Pancreas (tissue), 10 donors: Measurements from ENCODE around the gene GABRR1. TPM values are rescaled to one million over a fixed set of nuclear protein-coding genes. Genes with fewer than 3 reads are reported as not detected.

Experiments
- ATAC-seq, 4 donors: fragments of 200-7000 bp; cut with Tn5 transposase; one replicate each; pipeline versions ENCODE4 v1.8.0 to v1.9.1; 2020; ENCODE audit warnings: mild to moderate bottlenecking in 4 of 4, moderate library complexity in 4 of 4
- DNase-seq, 6 donors: peaks; one replicate each; pipeline ENCODE4 v3.0.0-alpha.2; 2020
- FAIRE-seq: peaks from 2 replicates; lab custom pipeline; 2012; peaks lifted over from hg19 to GRCh38; lab: Jason Lieb, UNC
- H3K27ac ChIP-seq, 4 donors: fragments of 200-600 bp; sonication (generic); 1 replicate in 3 of 4; 2 replicates in 1 of 4; pipeline versions ENCODE4 v1.5.0 to v1.8.0; 2020
- H3K27me3 ChIP-seq, 4 donors: fragments of 200-600 bp; one replicate each; pipeline ENCODE4 v1.8.0; 2021
- H3K36me3 ChIP-seq, 3 donors: fragments of 200-600 bp; sonication (generic) in 1 of 3; one replicate each; pipeline versions ENCODE4 v1.5.0 to v1.8.0; 2020 to 2021
- H3K4me1 ChIP-seq, 3 donors: fragments of 200-600 bp; one replicate each; pipeline ENCODE4 v1.8.0; 2021
- H3K4me3 ChIP-seq, 4 donors: fragments of 200-600 bp; sonication (generic) in 2 of 4; one replicate each; pipeline versions ENCODE4 v1.5.0 to v1.8.0; 2020 to 2021
- H3K9me3 ChIP-seq, 4 donors: fragments of 200-600 bp; one replicate each; pipeline ENCODE4 v1.8.0; 2021
- WGBS, 2 donors: extraction: QIAGEN DNeasy Blood & Tissue Kit; methylation state at CpG; one replicate each; pipeline ENCODE4 v1.1.7; 2013; 5-methylcytosine and 5-hydroxymethylcytosine counted together
- intact Hi-C, 3 donors: fragments of 100-400 bp; cut with DNase I; formaldehyde crosslinking; loops; one replicate each; pipeline versions ENCODE4 v1.11.1 to v1.14.2; 2022
- polyA plus RNA-seq, 2 donors: library from polyadenylated mRNA; stranded (reverse); fragments of 200-250 nt; gene quantifications; one replicate each; pipeline ENCODE4 v1.2.3, GENCODE V29; 2013
- total RNA-seq, 6 donors: library from RNA; stranded (reverse); fragmentation: NEBNext Ultra II Directional in 4 of 6; extraction: Animal tissue kit (Norgen Biotek cat#: 25700) in 4 of 6; gene quantifications; one replicate each; pipeline versions ENCODE4 v1.2.1 to v1.2.4, GENCODE V29; 2021 to 2023
- TF ChIP-seq, protein P1 (sequence below), 4 donors: fragments of 200-600 bp; sonication (generic) in 3 of 4; IDR thresholded peaks; one replicate each; pipeline versions ENCODE4 v1.5.0 to v1.8.0; 2021; ENCODE audit warnings: antibody characterized with exemption in 4 of 4
- donor health status: healthy with polysubstance abuse.
- donor health status: DM: no; HTN: no; CAD: no; lungs with moderate emphysema.
- donor health status: DM: no; HTN: no; CAD: no.
- donor health status: control.
- donor health status: control.
- donor health status: Bipolar disorder and iron deficiency.
- donor health status: DM: yes; HTN: yes; CAD: no.
- donor health status: DM: no; HTN: no; CAD: no.
- donor health status: DM: no; HTN: no; CAD: no.
- donor health status: DM: yes; HTN: yes; CAD: no.

Gene GABRR1
- total and polyA plus RNA-seq, 8 donors = 0.02 TPM; not detected in 7

DNA sequence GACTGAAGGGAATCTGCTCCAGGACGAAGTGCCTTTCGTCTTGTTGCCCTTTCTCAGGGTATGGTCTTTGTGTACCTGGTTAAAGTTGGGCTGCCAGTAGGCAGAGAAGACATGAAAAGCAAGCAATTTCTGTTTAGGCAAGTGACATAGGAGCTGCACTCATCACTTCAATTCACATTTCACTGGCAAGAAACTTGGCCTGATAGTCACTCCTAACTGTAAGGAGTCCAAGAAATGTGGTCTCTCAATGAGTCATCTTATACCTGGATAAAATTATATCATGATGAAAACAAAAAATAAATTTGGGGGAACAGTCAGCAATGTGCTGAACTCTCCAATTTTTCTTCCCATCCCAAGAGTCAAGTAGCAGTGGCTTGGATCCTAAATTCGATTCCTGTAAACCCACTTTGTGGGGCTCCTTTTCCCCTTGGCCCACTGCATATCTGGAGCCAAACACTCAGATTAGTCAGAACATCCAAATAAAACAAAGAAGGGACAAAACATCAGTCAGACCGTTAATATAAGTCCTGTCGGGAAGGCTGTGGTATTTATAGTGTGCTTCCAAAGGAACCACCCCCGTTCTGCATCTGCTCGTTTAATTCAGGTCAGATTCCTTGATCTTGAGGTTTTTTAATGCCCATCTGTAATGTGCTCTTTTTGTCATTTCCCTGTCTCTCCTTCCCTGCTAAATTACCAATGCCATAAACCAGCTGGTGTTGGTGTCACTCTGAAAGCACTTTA is 5.0 kb upstream of the GABRR1 start:
- WGBS, 2 donors = 36 to 46% methylated on average over 7 of the region's 7 CpGs
- H3K4me3 ChIP-seq = no peak overlapping the region
- FAIRE-seq (no peak), ATAC-seq (no peak), DNase-seq (no peak)
- intact Hi-C loops = no loop called here
- H3K9me3 ChIP-seq = no peaks in the 10 kb centered on the region
- no peaks in the 10 kb centered on the region for H3K4me1 ChIP-seq
- H3K27me3 ChIP-seq = no peaks in the 10 kb centered on the region
- H3K36me3 ChIP-seq = no peaks in the 10 kb centered on the region
- H3K27ac ChIP-seq = no peak overlapping the region
- TF ChIP-seq, protein P1, sequence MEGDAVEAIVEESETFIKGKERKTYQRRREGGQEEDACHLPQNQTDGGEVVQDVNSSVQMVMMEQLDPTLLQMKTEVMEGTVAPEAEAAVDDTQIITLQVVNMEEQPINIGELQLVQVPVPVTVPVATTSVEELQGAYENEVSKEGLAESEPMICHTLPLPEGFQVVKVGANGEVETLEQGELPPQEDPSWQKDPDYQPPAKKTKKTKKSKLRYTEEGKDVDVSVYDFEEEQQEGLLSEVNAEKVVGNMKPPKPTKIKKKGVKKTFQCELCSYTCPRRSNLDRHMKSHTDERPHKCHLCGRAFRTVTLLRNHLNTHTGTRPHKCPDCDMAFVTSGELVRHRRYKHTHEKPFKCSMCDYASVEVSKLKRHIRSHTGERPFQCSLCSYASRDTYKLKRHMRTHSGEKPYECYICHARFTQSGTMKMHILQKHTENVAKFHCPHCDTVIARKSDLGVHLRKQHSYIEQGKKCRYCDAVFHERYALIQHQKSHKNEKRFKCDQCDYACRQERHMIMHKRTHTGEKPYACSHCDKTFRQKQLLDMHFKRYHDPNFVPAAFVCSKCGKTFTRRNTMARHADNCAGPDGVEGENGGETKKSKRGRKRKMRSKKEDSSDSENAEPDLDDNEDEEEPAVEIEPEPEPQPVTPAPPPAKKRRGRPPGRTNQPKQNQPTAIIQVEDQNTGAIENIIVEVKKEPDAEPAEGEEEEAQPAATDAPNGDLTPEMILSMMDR (IDR thresholded peaks at IDR 0.05) = no peak

DNA sequence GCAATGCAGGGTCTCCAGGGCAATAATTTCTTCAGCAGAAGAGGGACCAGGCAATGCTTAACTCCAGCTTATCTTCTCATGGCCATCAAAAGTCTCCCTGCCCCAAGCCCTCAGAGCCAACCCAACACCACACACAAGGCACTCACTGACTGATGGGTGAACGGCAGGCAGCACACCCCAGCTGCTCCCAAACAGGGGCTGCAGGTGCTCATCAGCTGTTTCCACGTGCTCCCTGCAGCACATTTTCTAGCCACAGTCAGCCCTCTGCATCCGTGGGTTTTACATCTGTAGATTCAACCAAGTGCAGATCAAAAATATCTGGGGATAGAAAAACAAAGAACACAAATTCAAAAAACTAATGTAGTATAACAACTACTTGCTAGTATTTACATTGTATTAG is 4.0 kb upstream of the GABRR1 start:
- TF ChIP-seq, protein P1 (IDR thresholded peaks at IDR 0.05) = no peak
- WGBS, 2 donors = 61 to 65% methylated on average over 3 of the region's 3 CpGs
- H3K36me3 ChIP-seq = no peaks in the 10 kb centered on the region
- no peak overlapping the region for H3K4me3 ChIP-seq
- DNase-seq (no peak), FAIRE-seq (no peak), ATAC-seq (no peak)
- intact Hi-C loops = no loop called here
- H3K27me3 ChIP-seq = no peaks in the 10 kb centered on the region
- no peaks in the 10 kb centered on the region for H3K9me3 ChIP-seq
- no peak overlapping the region for H3K27ac ChIP-seq
- H3K4me1 ChIP-seq = no peaks in the 10 kb centered on the region

DNA sequence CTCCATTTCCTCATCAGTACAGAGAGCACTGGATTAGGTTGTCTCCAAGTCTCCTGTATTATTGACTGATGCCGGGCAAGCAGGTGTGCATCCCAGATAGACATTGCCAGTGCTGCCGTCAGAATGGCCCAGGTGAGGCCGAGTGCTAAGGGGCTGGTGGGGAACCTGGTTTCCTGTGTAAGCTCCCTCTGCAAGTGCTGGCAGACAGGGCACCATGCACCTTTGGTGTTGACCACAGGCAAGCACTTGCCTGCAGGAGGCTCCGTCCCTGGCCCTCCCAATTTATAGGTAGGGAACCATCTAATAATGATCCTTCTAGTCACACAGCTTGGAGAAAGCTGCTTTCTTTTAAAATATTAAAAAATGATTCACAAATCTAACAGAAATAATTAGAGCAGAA is 747 bp downstream of the GABRR1 start:
- intact Hi-C loops = no loop called here
- H3K36me3 ChIP-seq = no peaks in the 10 kb centered on the region
- ATAC-seq = no peak
- no peak for DNase-seq
- TF ChIP-seq, protein P1 (IDR thresholded peaks at IDR 0.05) = no peak
- no peak for FAIRE-seq
- no peak overlapping the region for H3K27ac ChIP-seq
- H3K27me3 ChIP-seq = no peaks in the 10 kb centered on the region
- no peaks in the 10 kb centered on the region for H3K9me3 ChIP-seq
- 66 to 71% methylated on average over 4 of the region's 4 CpGs for WGBS, 2 donors
- no peaks in the 10 kb centered on the region for H3K4me1 ChIP-seq
- no peak overlapping the region for H3K4me3 ChIP-seq

DNA sequence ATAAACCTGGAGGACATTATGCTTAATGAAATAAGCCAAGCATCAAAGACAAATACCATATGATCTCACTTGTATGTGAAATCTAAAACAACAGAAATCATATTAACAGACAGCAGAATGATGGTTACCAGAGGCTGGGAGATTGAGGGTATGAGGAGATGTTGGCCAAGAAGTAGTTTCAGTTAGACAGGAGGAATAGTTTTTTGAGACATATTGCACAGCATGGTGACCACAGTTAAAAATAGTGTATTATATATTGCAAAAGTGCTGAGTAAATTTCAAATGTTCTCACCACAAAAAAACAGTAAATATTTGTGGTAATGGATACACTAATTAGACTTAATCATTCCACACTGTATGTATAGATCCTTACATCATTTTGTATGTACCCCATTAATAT is 1.8 kb downstream of the GABRR1 start:
- TF ChIP-seq, protein P1 (IDR thresholded peaks at IDR 0.05) = no peak
- no peaks in the 10 kb centered on the region for H3K9me3 ChIP-seq
- intact Hi-C loops = no loop called here
- H3K4me3 ChIP-seq = no peak overlapping the region
- no peak for ATAC-seq
- H3K27ac ChIP-seq = no peak overlapping the region
- no peak for DNase-seq
- H3K4me1 ChIP-seq = no peaks in the 10 kb centered on the region
- H3K36me3 ChIP-seq = no peaks in the 10 kb centered on the region
- H3K27me3 ChIP-seq = no peaks in the 10 kb centered on the region
- FAIRE-seq = no peak

DNA sequence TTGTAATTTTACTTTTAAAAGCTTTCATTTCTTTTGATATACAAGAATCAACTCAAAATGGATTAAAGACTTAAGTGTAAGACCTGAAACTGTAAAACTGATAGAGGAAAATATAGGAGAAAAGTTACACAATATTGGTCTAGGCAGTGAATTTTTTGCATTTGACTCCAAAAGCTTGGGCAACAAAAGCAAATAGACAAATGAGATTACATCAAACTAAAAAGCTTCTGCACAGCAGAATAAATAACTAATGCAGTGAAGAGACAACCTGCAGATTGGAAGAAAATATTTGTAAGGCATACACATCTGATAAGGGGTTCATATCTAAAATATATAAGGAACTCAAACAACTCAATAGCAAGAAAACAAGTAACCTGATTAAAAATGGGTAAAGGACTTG is 3.0 kb downstream of the GABRR1 start:
- intact Hi-C loops = no loop called here
- ATAC-seq (no peak), FAIRE-seq (no peak), DNase-seq (no peak)
- Histone ChIP-seq H3K4me3 (no peak overlapping the region), H3K36me3 (no peaks in the 10 kb centered on the region), H3K27me3 (no peaks in the 10 kb centered on the region), H3K9me3 (no peaks in the 10 kb centered on the region), H3K4me1 (no peaks in the 10 kb centered on the region), H3K27ac (no peak overlapping the region)
- TF ChIP-seq, protein P1 (IDR thresholded peaks at IDR 0.05) = no peak
